Measurements from ENCODE around the gene TNS1.

GRCh38 chr2:217919781-217920351, 82.9 kb downstream of the TNS1 start:
- TF ChIP-seq CTCF (IDR thresholded peaks at IDR 0.05), result no peak
- TF ChIP-seq POLR2A (IDR thresholded peaks at IDR 0.05), result no peak

Data from lower leg skin (tissue), 3 donors.